Measurements from ENCODE around the gene AFAP1.

AFAP1 gene

GRCh38 chr4:7968262-7968896, 28.7 kb upstream of the AFAP1 start:
- no peak for DNase-seq (ENCODE audit: low read depth)

- no peak for DNase-seq (ENCODE audit: low read depth)
Observed at GRCh38 chr4:7967501-7968261, 28.0 kb upstream of the AFAP1 start.

- DNase-seq (ENCODE audit: low read depth): no peak
Observed at GRCh38 chr4:7967063-7967440, 27.4 kb upstream of the AFAP1 start.

GRCh38 chr4:7966281-7967062, 26.8 kb upstream of the AFAP1 start:
- DNase-seq (ENCODE audit: low read depth): no peak

- no peak for DNase-seq (ENCODE audit: low read depth)
Observed at GRCh38 chr4:7964890-7965662, 25.4 kb upstream of the AFAP1 start.

GRCh38 chr4:7964459-7964858, 24.8 kb upstream of the AFAP1 start:
- no peak for DNase-seq (ENCODE audit: low read depth)

GRCh38 chr4:7963691-7964090, 24.0 kb upstream of the AFAP1 start:
- no peak for DNase-seq (ENCODE audit: low read depth)

GRCh38 chr4:7962609-7963508, 23.2 kb upstream of the AFAP1 start:
- no peak for DNase-seq (ENCODE audit: low read depth)

GRCh38 chr4:7960790-7961655, 21.4 kb upstream of the AFAP1 start:
- DNase-seq (ENCODE audit: low read depth): no peak

- DNase-seq (ENCODE audit: low read depth): no peak
Observed at GRCh38 chr4:7960017-7960789, 20.5 kb upstream of the AFAP1 start.

- no peak for DNase-seq (ENCODE audit: low read depth)
Observed at GRCh38 chr4:7959078-7959477, 19.4 kb upstream of the AFAP1 start.

GRCh38 chr4:7956934-7957656, 17.4 kb upstream of the AFAP1 start:
- DNase-seq (ENCODE audit: low read depth): no peak

GRCh38 chr4:7956270-7956808, 16.7 kb upstream of the AFAP1 start:
- no peak for DNase-seq (ENCODE audit: low read depth)

- DNase-seq (ENCODE audit: low read depth): no peak
Observed at GRCh38 chr4:7955393-7955792, 15.7 kb upstream of the AFAP1 start.

- no peak for DNase-seq (ENCODE audit: low read depth)
Observed at GRCh38 chr4:7952615-7953014, 13.0 kb upstream of the AFAP1 start.

GRCh38 chr4:7950301-7951092, 10.8 kb upstream of the AFAP1 start:
- DNase-seq (ENCODE audit: low read depth): no peak

GRCh38 chr4:7949759-7950158, 10.1 kb upstream of the AFAP1 start:
- no peak for DNase-seq (ENCODE audit: low read depth)

- no peak for DNase-seq (ENCODE audit: low read depth)
Observed at GRCh38 chr4:7947927-7948326, 8.3 kb upstream of the AFAP1 start.

Data from stimulated activated CD8-positive, alpha-beta memory T cell treated with anti-CD3 and anti-CD28 coated beads, Interleukin-12 subunit alpha, Interleukin-12 subunit beta, amount 100 ng/mL, for 4 hours (primary cell).